Adrenal gland (tissue), 5 donors: ENCODE results near the gene ZSWIM6.

Experiments
- POLR2A ChIP-seq, 2 donors: fragments of 450-650 bp; IDR thresholded peaks; one replicate each; pipeline ENCODE4 v1.6.1; 2017; ENCODE audit warnings: antibody characterized with exemption in 2 of 2, mild to moderate bottlenecking in 2 of 2, moderate library complexity in 1 of 2
- TF ChIP-seq, protein P1 (sequence below), 6 experiments: fragments of 450-650 bp in 4 of 6; fragments of 200-600 bp in 2 of 6; sonication (generic) in 1 of 6; IDR thresholded peaks; 1 replicate in 5 of 6; 2 replicates in 1 of 6; pipeline versions ENCODE4 v1.5.1 to v1.8.0; 2016 to 2021; ENCODE audit warnings: antibody characterized with exemption in 6 of 6, mild to moderate bottlenecking in 2 of 6, moderate library complexity in 1 of 6
- donor health status: DM: no; HTN: no; CAD: no.

DNA sequence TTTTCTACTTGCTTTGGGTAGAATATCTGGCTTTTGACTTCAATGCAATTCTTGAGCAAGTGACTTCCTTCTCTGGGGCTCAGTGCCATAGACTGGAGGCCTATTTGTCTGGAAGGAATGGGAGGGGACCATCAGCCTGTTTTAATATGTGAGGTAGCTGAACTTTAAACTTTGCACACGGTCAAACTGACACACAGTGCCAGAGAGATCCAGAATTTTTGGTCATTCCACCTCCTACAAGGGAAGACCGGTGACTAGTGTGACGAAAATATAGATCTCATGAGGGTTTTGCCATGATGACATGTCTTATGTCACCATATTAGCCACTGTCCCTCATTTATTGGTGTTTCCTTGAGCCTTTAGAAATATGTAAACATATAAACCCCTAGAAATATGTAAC is 44.6 kb upstream of the ZSWIM6 start:
- no peak for TF ChIP-seq POLR2A (IDR thresholded peaks at IDR 0.05)
- TF ChIP-seq, protein P1, sequence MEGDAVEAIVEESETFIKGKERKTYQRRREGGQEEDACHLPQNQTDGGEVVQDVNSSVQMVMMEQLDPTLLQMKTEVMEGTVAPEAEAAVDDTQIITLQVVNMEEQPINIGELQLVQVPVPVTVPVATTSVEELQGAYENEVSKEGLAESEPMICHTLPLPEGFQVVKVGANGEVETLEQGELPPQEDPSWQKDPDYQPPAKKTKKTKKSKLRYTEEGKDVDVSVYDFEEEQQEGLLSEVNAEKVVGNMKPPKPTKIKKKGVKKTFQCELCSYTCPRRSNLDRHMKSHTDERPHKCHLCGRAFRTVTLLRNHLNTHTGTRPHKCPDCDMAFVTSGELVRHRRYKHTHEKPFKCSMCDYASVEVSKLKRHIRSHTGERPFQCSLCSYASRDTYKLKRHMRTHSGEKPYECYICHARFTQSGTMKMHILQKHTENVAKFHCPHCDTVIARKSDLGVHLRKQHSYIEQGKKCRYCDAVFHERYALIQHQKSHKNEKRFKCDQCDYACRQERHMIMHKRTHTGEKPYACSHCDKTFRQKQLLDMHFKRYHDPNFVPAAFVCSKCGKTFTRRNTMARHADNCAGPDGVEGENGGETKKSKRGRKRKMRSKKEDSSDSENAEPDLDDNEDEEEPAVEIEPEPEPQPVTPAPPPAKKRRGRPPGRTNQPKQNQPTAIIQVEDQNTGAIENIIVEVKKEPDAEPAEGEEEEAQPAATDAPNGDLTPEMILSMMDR (IDR thresholded peaks at IDR 0.05), result no peak
